ENCODE measurements around the gene NRCAM. TPM values are rescaled to one million over a fixed set of nuclear protein-coding genes. Genes with fewer than 3 reads are reported as not detected.

The NRCAM gene
- total RNA-seq, 6 experiments from 2014 or later = 0.27 to 0.51 (median 0.40) TPM

- no peak for DNase-seq
- Mint-ChIP-seq H3K4me1 (ENCODE audit: low read depth) (no peaks in the 10 kb centered on the region), H3K4me3 (no peak overlapping the region), H3K9me3 (no peaks in the 10 kb centered on the region), H3K36me3 (ENCODE audit: low read depth) (no peaks in the 10 kb centered on the region), H3K27me3 (ENCODE audit: insufficient read depth) (peaks cover 2% of the 10 kb centered on the region), H3K27ac (no peak overlapping the region)
- no peak for TF ChIP-seq CTCF (IDR thresholded peaks at IDR 0.05)
Measured at GRCh38 chr7:108310351-108310750, 145.9 kb downstream of the NRCAM start.

GRCh38 chr7:108308903-108309302 lies 147.3 kb downstream of the NRCAM start:
- Mint-ChIP-seq H3K4me3 (no peak overlapping the region), H3K27ac (no peak overlapping the region)

GRCh38 chr7:108308276-108308675 lies 148.0 kb downstream of the NRCAM start:
- no peaks in the 10 kb centered on the region for H3K4me1 Mint-ChIP-seq (ENCODE audit: low read depth)
- H3K27me3 Mint-ChIP-seq (ENCODE audit: insufficient read depth) = peaks cover 2% of the 10 kb centered on the region
- DNase-seq = no peak
- H3K36me3 Mint-ChIP-seq (ENCODE audit: low read depth) = no peaks in the 10 kb centered on the region
- H3K4me3 Mint-ChIP-seq = no peak overlapping the region
- H3K9me3 Mint-ChIP-seq = no peaks in the 10 kb centered on the region
- H3K27ac Mint-ChIP-seq = no peak overlapping the region
- TF ChIP-seq CTCF (IDR thresholded peaks at IDR 0.05) = no peak

More at GRCh38 chr7:108308903-108309302, 147.3 kb downstream of the NRCAM start:
- no peak for DNase-seq
- H3K4me1 Mint-ChIP-seq (ENCODE audit: low read depth) = no peaks in the 10 kb centered on the region
- TF ChIP-seq CTCF (IDR thresholded peaks at IDR 0.05) = no peak
- no peaks in the 10 kb centered on the region for H3K36me3 Mint-ChIP-seq (ENCODE audit: low read depth)
- peaks cover 2% of the 10 kb centered on the region for H3K27me3 Mint-ChIP-seq (ENCODE audit: insufficient read depth)
- H3K9me3 Mint-ChIP-seq = no peaks in the 10 kb centered on the region

- no peak for TF ChIP-seq CTCF (IDR thresholded peaks at IDR 0.05)
- H3K4me1 Mint-ChIP-seq (ENCODE audit: low read depth) = no peaks in the 10 kb centered on the region
- H3K9me3 Mint-ChIP-seq = no peaks in the 10 kb centered on the region
- no peak overlapping the region for H3K27ac Mint-ChIP-seq
- peaks cover 2% of the 10 kb centered on the region for H3K27me3 Mint-ChIP-seq (ENCODE audit: insufficient read depth)
- no peak overlapping the region for H3K4me3 Mint-ChIP-seq
- no peaks in the 10 kb centered on the region for H3K36me3 Mint-ChIP-seq (ENCODE audit: low read depth)
- no peak for DNase-seq
Measured at GRCh38 chr7:108307595-108307994, 148.6 kb downstream of the NRCAM start.

GRCh38 chr7:108307194-108307593 lies 149.0 kb downstream of the NRCAM start:
- peaks cover 2% of the 10 kb centered on the region for H3K27me3 Mint-ChIP-seq (ENCODE audit: insufficient read depth)
- no peaks in the 10 kb centered on the region for H3K9me3 Mint-ChIP-seq
- no peak for DNase-seq
- TF ChIP-seq CTCF (IDR thresholded peaks at IDR 0.05) = no peak
- no peaks in the 10 kb centered on the region for H3K36me3 Mint-ChIP-seq (ENCODE audit: low read depth)
- no peaks in the 10 kb centered on the region for H3K4me1 Mint-ChIP-seq (ENCODE audit: low read depth)
- H3K4me3 Mint-ChIP-seq = no peak overlapping the region
- H3K27ac Mint-ChIP-seq = no peak overlapping the region

- no peaks in the 10 kb centered on the region; the same call in 1 of the 2 replicates for H3K27me3 Mint-ChIP-seq (ENCODE audit: insufficient read depth)
- H3K9me3 Mint-ChIP-seq = no peaks in the 10 kb centered on the region
- H3K36me3 Mint-ChIP-seq (ENCODE audit: low read depth) = no peaks in the 10 kb centered on the region
- DNase-seq = no peak
- H3K4me3 Mint-ChIP-seq = no peak overlapping the region
- H3K4me1 Mint-ChIP-seq (ENCODE audit: low read depth) = peaks cover 9% of the 10 kb centered on the region
- H3K27ac Mint-ChIP-seq = no peak overlapping the region
- no peak for TF ChIP-seq CTCF (IDR thresholded peaks at IDR 0.05)
Measured at GRCh38 chr7:108303332-108303731, 152.9 kb downstream of the NRCAM start.
